GM18951 (cell line): ENCODE measurements around the gene ASH1L.
"Not testable (repeated sequence)": the region's sequence is repeated elsewhere in the genome, so short reads cannot be mapped to it uniquely, and the experiment has no call there.

ENCODE experiments used
- POLR2A ChIP-seq: IDR thresholded peaks from 4 replicates; pipeline ENCODE4 v1.6.1; 2011; ENCODE audit warnings: mild to moderate bottlenecking; ENCODE audit not compliant: insufficient read length, insufficient read depth; ENCODE audit errors: extremely low read depth
- in situ Hi-C: fragments of 300-500 bp; cut with MboI; formaldehyde crosslinking; loops from one replicate; pipeline ENCODE4 v1.12.0; 2022; ENCODE audit warnings: low sequenced_read_pairs, mixed read lengths, inconsistent platforms; ENCODE audit not compliant: unreplicated experiment

The ASH1L gene

GRCh38 chr1:155396874-155397476, 165.6 kb downstream of the ASH1L start:
- in situ Hi-C loops, result no loop called here
- no peak for TF ChIP-seq POLR2A

GRCh38 chr1:155392898-155393411, 169.6 kb downstream of the ASH1L start:
- in situ Hi-C loops, result no loop called here
- TF ChIP-seq POLR2A, result no peak

GRCh38 chr1:155389826-155390225, 172.8 kb downstream of the ASH1L start:
- TF ChIP-seq POLR2A, result no peak
- in situ Hi-C loops, result no loop called here

GRCh38 chr1:155385836-155386235, 176.8 kb downstream of the ASH1L start:
- in situ Hi-C loops, result not testable (repeated sequence)

DNA sequence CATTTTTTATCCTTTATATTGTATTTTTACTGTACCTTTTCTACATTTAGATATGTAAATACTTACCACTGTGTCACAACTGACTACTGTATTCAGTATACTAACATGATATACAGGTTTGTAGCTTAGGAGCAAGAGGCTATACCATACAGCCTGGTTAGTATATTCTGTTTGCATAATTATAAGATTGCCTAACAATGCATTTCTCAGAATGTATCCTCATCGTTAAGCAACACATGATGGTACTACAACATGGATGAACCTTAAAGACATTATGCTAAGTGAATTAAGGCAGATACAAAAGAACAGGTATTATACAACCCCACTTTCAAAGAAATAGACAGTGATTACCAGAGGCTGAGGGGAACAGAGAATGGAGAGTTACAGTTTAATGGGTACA, 179.2 kb downstream of the ASH1L start:
- TF ChIP-seq POLR2A, result no peak
- in situ Hi-C loops, result no loop called here

- no peak for TF ChIP-seq POLR2A
- in situ Hi-C loops, result no loop called here
Observed at GRCh38 chr1:155379631-155380090, 182.9 kb downstream of the ASH1L start.

- no peak for TF ChIP-seq POLR2A
- in situ Hi-C loops, result no loop called here
Observed at GRCh38 chr1:155379180-155379579, 183.4 kb downstream of the ASH1L start.

GRCh38 chr1:155360051-155360450, 202.6 kb downstream of the ASH1L start:
- in situ Hi-C loops, result loop anchor here (25.0 kb wide), 1 partner anchor 227 kb away; no protein-coding TSS in a partner anchor
- no peak for TF ChIP-seq POLR2A

- TF ChIP-seq POLR2A, result no peak
- in situ Hi-C loops, result loop anchor here (25.0 kb wide), 1 partner anchor 235 kb away; no protein-coding TSS in a partner anchor
Observed at GRCh38 chr1:155352631-155353030, 210.0 kb downstream of the ASH1L start.

GRCh38 chr1:155342842-155343241, 219.8 kb downstream of the ASH1L start:
- in situ Hi-C loops, result no loop called here
- no peak for TF ChIP-seq POLR2A

- TF ChIP-seq POLR2A, result no peak
- in situ Hi-C loops, result no loop called here
Observed at GRCh38 chr1:155339515-155340097, 223.0 kb downstream of the ASH1L start.

- TF ChIP-seq POLR2A, result no peak
- in situ Hi-C loops, result no loop called here
Observed at GRCh38 chr1:155334962-155335361, 227.6 kb downstream of the ASH1L start.

DNA sequence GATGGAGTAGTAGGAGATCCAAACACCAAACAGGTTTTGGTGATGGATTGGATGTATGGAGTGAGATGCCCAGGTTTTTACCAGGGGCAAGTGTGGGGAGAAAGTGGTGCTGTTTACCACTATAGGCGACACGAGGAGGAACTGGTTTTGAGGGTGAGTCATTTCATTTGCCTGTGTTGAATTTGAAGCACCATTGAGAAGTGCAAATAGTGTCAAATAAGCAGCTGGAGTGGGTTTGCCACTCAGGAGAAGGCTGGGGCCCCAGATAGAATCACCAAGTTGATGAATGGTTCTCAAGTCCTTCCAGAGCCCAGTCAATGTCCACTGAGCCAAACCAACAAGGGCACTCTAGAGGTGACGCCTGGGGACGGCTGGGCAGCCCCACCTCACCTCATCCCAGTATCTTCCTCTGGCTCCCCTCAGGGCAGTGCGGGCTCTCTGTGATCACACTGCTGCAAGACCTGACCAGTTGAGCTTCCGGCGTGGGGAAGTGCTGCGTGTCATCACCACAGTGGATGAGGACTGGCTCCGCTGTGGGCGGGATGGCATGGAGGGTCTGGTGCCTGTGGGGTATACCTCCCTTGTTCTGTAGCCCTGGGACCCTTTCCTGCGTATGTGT, 232.5 kb downstream of the ASH1L start:
- no peak for TF ChIP-seq POLR2A
- in situ Hi-C loops, result loop anchor here (5.0 kb wide), 1 partner anchor 83 kb away; no protein-coding TSS in a partner anchor

DNA sequence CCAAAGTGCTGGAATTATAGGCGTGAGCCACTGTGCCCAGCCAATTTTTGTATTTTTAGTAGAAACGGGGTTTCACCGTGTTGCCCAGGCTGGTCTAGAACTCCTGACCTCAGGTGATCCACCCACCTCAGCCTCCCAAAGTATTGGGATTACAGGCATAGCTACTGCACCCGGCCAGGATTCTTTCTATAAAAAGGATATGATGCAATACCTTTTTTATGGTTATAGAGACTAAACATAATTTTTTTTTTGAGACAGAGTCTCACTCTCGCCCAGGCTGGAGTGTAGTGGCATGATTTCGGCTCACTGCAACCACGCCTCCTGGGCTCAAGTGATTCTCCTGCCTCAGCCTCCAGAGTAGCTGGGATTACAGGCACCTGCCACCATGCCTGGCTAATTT, 233.7 kb downstream of the ASH1L start:
- in situ Hi-C loops, result loop anchor here (5.0 kb wide), 1 partner anchor 82 kb away; no protein-coding TSS in a partner anchor
